ENCODE data around the gene PABPN1L.

PABPN1L gene

GRCh38 chr16:88851616-88852015 is 14.8 kb downstream of the PABPN1L start:
- no peak for DNase-seq (ENCODE audit: low read depth in 3 of 3)

DNA sequence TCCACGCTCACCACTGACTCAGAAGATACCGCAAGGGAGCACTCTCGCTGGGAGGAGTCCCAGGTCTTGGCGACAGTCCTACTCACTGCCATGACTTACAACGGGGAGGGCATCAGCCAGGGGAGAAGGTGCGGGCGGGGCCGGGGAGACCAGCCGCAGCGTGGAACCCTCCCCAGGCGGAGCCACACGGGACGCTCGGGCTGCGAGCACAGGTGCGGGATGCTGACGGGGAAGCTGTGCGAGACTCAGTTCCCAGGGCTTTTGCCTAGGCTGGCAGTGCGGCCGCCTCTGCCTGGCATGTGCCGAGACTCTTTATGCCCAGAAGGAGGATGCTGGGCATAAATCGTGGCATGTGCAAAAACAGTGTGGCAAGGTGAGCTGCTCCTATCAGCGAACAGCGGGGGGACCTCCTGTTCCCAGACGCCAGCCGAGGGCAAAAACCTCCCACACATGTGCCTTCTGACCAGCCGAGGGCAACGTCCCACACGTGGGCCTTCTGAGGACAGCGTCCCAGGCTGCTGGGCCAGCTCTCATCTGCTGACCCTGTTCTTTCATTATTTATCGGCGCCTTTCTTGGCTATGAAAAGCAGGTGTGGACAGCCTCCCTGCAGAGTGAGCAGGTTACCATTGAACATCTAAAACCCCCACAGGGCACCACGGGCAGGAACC is 15.8 kb downstream of the PABPN1L start:
- DNase-seq (ENCODE audit: low read depth in 3 of 3): no peak

- no peak for DNase-seq (ENCODE audit: low read depth in 3 of 3)
These were observed 17.9 kb downstream of the PABPN1L start for GRCh38 chr16:88848557-88848956.

DNA sequence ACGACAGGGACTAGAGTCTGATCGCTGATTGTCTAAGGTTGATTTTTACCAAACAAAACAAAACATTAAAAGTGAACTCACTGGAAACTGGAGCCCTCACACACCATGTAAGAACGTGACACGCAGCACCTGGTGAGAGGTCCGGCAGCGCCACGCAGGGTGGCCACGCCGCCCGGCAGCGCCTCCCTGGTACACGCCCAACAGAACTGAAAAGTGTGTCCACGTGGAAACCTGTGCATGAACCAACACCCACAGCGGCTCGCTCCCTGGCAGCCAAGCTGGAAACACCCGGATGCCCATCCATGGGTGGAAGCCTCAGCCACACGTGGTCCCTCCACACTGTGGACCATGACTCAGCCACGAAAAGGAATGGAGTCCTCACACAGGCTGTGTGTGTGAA is 18.8 kb downstream of the PABPN1L start:
- no peak for DNase-seq (ENCODE audit: low read depth in 3 of 3)

DNA sequence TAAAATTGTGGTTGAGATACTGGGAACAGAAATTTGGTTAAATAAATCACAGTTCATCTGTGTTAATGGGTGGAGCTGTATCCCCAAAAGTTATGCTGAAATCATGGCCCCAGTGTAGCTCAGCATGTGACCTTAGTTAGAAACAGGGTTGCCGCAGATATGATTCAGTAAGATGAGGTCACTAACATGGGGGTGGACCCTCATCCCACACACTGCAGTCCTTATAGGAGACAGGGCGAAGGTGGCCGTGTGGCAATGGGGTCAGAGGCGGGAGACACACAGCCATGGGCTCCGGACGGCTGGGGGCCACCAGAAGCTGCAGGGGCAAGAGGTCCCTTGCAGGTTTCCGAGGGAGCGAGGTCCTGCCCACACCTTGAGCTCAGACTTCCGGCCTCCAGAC is 20.4 kb downstream of the PABPN1L start:
- DNase-seq (ENCODE audit: low read depth in 3 of 3): no peak

- DNase-seq (ENCODE audit: low read depth in 3 of 3): no peak
These were observed 21.9 kb downstream of the PABPN1L start for GRCh38 chr16:88844419-88845036.

DNA sequence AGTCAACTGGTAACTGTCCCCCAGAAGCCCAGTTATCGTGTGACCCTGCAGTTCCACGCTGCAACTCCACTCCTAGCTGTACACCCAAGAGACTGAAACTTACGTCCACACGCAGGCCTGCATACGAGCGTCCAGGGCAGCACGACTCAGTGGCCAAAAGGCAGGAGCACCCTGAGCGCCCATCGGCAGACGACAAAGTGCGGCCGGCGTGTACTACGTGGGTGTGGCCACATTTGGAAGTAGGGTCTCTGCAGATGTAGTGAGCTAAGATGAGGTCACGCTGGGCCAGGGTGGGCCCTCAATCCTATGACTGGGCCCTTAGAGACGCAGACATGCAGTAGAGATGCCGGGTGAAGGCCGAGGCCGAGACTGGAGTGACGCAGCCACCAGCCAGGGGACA is 23.2 kb downstream of the PABPN1L start:
- no peak for DNase-seq (ENCODE audit: low read depth in 3 of 3)

- DNase-seq (ENCODE audit: low read depth in 3 of 3): no peak
These were observed 23.7 kb downstream of the PABPN1L start for GRCh38 chr16:88842806-88843205.

DNA sequence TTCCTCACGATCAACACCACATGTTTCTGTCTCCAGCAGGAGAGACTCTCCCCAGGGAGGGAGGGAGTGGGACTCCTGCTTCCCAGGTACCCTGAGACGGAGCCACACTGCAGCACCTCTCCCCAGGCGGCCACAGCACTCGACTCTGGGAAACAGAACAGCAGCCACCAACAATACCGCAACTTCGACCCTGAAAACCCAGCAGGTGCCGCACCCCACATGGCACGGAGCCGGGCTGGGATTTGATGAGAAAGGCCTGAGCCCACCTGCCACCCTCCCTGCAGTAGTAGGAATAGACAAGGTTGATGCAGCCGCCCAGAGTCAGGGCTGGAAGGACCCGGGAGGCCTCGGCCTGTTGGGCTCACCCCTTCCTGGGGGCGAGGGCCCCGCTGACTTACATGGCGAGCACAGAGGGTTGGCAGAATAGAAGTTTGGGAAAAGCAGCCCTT is 24.1 kb downstream of the PABPN1L start:
- DNase-seq (ENCODE audit: low read depth in 3 of 3): no peak

- DNase-seq (ENCODE audit: low read depth in 3 of 3): no peak
These were observed 24.7 kb downstream of the PABPN1L start for GRCh38 chr16:88841521-88842307.

DNA sequence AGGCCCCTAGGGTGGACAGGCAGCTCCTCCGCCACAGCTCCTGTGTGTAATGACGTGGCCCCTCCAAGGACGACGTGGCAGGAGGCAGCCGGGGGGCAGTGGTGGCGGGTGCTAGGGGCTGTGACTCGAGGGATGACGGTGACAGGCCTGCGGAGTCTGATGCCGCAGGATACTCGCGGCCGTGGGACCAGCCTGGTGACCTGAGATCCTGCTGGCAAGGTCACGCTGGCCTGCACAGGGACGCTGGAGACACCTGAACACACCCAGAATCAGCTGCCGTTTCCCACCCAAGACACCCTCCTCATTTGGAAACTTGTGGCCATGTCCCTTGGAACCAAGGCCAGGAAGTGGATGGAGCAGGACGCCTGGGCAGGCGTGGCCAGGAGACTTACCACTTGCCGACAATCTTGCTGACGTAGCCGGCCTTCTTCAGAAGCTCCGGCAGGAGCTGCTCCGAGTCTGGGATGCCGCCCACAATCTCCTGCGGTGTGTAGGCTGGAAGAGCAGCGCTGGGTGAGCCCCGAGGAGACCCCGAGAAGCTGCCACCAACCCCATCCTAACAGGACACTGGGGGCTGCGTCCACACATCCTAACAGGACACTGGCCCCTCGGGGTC is 25.8 kb downstream of the PABPN1L start:
- no peak for DNase-seq (ENCODE audit: low read depth in 3 of 3)

- no peak for DNase-seq (ENCODE audit: low read depth in 3 of 3)
These were observed 26.5 kb downstream of the PABPN1L start for GRCh38 chr16:88839745-88840599.

DNA sequence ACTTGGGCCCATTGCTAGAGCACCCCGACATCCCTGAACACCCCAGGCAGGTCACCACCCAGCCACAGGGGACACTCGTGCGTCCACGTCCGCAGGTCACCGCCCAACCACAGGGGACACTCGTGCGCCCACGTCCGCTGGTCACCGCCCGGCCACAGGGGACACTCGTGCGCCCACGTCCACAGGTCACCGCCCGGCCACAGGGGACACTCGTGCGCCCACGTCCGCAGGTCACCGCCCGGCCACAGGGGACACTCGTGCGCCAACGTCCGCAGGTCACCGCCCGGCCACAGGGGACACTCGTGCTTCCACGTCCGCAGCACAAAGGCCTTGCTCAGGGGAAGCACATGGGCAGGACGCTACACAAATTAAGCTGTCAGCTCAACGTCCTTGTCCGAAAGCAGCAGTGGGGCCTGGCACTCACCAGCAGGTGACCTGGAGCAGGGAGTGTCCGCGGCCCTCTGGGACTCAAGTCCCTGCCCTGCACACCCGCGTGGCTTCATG is 27.4 kb downstream of the PABPN1L start:
- DNase-seq (ENCODE audit: low read depth in 3 of 3): no peak

- DNase-seq (ENCODE audit: low read depth in 3 of 3): no peak
These were observed 27.9 kb downstream of the PABPN1L start for GRCh38 chr16:88838566-88838965.

- no peak for DNase-seq (ENCODE audit: low read depth in 3 of 3)
These were observed 28.7 kb downstream of the PABPN1L start for GRCh38 chr16:88837806-88838205.

- DNase-seq (ENCODE audit: low read depth in 3 of 3): no peak
These were observed 29.7 kb downstream of the PABPN1L start for GRCh38 chr16:88836791-88837190.

DNA sequence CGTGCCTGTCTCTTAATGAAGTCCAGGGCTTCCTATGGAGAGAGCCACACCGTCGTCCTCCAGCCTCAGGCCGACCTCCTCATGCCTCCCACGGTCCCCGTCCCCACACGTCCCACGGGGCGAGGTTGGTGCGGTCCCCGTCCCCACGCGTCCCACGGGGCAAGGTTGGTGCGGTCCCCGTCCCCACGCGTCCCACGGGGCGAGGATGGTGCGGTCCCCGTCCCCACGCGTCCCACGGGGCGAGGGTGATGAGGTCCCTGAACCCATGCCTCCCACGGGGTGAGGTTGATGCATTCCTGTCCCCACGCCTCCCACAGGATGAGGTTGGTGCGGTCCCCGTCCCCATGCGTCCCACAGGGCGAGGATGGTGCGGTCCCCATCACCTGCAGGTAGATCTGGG is 30.6 kb downstream of the PABPN1L start:
- no peak for DNase-seq (ENCODE audit: low read depth in 3 of 3)

DNA sequence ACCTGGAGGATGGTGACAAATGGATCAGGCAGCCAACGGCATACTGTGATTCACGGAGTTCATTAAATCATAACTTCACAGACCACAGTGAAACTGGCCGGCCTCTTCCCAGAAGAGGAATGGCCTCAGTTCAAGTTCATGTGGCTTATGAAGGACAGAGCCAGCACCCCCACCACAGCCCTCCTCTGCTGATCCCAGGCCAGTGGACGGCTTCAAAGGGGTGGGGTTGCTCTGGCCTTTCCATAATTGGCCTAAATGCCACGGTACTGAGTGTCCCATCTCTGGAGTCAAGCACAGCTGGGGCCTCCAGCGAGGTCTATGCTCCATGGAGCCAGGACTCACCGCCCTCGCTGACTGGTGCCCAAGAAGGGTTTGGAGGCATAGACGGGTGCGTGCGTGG is 31.1 kb downstream of the PABPN1L start:
- no peak for DNase-seq (ENCODE audit: low read depth in 3 of 3)

DNA sequence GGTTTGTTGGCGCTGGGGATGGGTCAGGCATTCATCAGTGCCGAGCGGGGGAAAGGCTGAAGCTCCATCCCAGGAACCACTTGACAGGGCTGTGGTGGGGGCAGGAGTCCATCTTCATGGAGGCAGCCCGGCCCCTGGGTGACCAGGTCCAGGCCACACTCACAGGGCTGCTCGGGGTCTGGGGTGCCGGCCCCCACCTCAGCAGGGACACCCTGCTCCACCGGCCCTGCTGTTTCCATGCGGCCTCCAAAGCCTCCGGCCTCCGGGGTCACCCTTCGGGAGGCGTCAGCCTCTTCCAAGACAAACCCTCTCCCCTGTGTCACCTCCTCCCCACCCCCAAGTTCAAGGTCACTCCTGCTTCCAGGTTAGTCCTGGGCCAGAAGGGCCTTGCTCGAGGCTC is 31.8 kb downstream of the PABPN1L start:
- no peak for DNase-seq (ENCODE audit: low read depth in 3 of 3)

- DNase-seq (ENCODE audit: low read depth in 3 of 3): no peak
These were observed 33.4 kb downstream of the PABPN1L start for GRCh38 chr16:88833086-88833485.

DNA sequence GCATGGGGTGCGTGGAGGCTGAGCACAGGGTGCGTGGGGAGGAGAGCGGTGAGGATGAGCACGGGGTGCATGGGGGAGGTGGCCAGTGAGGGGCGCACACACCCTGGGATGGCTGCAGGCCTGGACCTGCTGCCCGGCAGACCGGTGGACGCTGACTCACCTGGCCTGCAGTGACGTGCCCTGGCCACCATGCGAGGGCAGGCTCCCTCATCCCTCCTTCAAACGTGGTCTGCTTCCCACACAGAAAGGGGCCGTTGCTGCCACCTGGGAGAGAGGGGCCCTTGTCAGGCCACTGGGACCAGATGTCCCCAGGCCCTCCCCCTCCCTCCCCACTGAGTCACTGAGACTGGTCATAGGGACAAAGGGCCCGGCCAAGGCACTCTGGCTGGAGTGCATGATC is 34.6 kb downstream of the PABPN1L start:
- DNase-seq (ENCODE audit: low read depth in 3 of 3): no peak

All from stimulated activated CD4-positive, alpha-beta T cell treated with anti-CD3 and anti-CD28 coated beads, TNF-alpha, amount 100 ng/mL, for 24 hours (primary cell).